ENCODE data around the gene RAB5IF.

Gene RAB5IF

DNA sequence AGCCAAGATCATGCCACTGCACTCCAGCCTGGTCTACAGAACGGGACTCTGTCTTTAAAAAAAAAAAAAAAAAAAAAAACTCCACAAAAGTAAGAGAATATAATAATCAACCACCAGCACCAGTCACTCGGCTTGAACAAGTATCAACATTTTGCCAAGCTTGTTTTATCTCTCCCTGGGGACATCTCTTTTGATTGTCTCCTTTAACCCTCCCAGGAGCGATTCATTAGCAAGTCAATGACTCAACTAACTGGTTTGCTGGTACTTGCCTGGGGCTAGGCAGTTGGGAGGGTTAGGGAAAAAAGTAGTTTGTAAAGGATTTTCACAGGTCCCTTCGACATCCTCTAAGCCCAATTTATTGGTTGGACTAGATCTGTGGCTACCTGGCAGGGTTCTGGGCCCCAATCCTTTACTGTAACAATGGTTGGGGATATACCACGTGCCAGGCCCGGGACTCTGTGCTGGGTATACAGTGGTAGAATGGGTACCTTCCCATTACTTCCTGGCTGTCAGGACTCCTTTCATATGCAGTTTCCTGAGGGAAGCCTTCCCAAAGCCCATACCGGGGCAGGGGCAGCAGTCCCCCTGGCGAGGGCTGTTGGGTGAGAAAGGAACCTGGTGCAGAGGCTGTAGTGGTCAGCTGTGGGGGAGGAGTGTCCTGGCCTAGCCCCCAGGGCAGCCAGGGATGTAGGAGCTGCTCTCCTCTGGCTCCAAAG is 20.0 kb upstream of the RAB5IF start:
- Histone ChIP-seq H3K27ac (ENCODE audit: low read depth, low read length, severe bottlenecking) (no peak overlapping the region), H3K9me3 (ENCODE audit: control insufficient read depth, low read length) (no peaks in the 10 kb centered on the region), H3K4me3 (ENCODE audit: extremely low read depth, insufficient read depth, low read length, poor library complexity, severe bottlenecking) (no peak overlapping the region), H3K36me3 (ENCODE audit: control insufficient read depth, insufficient read depth, low read length) (peaks cover 59% of the 10 kb centered on the region), H3K4me1 (ENCODE audit: control insufficient read depth, insufficient read depth, low read length, poor library complexity, severe bottlenecking) (peaks cover 8% of the 10 kb centered on the region)
- WGBS, 2 experiments (ENCODE audit: insufficient coverage in 2 of 2) = 62% methylated on average over 5 of the region's 8 CpGs; no CpG with 5 or more reads in 1 of the 2 experiments

DNA sequence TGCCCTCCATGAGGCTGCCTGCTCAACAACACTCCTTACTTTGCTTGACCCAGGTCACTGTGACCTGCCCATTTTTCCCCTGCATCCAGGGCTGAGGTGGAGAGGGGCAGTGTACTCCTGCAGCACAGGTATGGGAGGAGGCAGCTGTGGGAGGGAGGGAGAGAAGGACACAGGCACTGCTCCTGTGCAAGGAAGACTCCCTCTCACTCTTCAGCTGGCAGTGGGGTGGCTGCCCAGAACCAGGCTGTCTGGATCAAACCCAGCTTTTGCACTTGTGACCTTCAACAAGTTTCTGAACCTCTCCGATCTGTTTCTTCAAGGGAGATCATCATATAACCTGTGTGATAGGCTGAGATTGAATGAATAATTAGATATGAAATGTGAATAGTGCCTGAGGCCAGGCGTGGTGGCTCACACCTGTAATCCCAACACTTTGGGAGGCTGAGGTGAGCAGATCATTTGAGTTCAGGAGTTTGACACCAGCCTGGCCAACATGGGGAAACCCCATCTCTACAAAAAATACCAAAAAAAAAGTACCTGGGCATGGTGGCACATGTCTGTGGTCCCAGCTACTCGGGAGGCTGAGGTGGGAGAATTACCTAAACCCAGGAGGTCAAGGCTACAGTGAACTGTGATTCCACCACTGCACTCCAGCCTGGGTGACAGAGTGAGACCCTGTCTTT is 18.1 kb upstream of the RAB5IF start:
- no peak overlapping the region for H3K27ac ChIP-seq (ENCODE audit: low read depth, low read length, severe bottlenecking)
- H3K36me3 ChIP-seq (ENCODE audit: control insufficient read depth, insufficient read depth, low read length) = peaks cover 56% of the 10 kb centered on the region
- WGBS, 2 experiments (ENCODE audit: insufficient coverage in 2 of 2) = 100% methylated on average over 2 of the region's 3 CpGs

DNA sequence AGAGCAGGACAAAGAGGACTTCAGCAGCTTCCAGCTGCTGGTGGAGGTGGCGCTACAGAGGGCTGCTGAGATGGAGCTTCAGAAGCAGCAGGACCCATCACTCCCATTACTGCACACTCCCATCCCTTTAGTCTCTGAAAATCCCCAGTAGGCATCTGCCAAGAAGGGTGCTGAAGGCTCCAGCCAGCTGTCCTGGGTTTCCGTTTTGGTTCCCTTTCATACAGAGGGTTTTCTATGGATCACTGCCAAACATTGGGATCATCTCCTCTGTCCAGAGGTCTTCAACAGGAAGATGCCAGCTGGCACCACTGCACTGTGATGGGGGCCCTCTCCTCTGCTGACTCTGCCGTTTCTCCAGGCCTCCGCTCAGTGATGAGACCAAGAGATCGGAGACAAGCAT is 14.3 kb upstream of the RAB5IF start:
- 92 to 97% methylated on average over 4 to 5 of the region's 5 CpGs for WGBS, 2 experiments (ENCODE audit: insufficient coverage in 2 of 2)
- Histone ChIP-seq H3K4me1 (ENCODE audit: control insufficient read depth, insufficient read depth, low read length, poor library complexity, severe bottlenecking) (peaks cover 4% of the 10 kb centered on the region), H3K27ac (ENCODE audit: low read depth, low read length, severe bottlenecking) (no peak overlapping the region), H3K9me3 (ENCODE audit: control insufficient read depth, low read length) (no peaks in the 10 kb centered on the region), H3K36me3 (ENCODE audit: control insufficient read depth, insufficient read depth, low read length) (peaks cover 64% of the 10 kb centered on the region), H3K4me3 (ENCODE audit: extremely low read depth, insufficient read depth, low read length, poor library complexity, severe bottlenecking) (no peak overlapping the region)

More for the DNA sequence above, 18.1 kb upstream of the RAB5IF start:
- Histone ChIP-seq H3K9me3 (ENCODE audit: control insufficient read depth, low read length) (no peaks in the 10 kb centered on the region), H3K4me1 (ENCODE audit: control insufficient read depth, insufficient read depth, low read length, poor library complexity, severe bottlenecking) (peaks cover 12% of the 10 kb centered on the region), H3K4me3 (ENCODE audit: extremely low read depth, insufficient read depth, low read length, poor library complexity, severe bottlenecking) (no peak overlapping the region)

DNA sequence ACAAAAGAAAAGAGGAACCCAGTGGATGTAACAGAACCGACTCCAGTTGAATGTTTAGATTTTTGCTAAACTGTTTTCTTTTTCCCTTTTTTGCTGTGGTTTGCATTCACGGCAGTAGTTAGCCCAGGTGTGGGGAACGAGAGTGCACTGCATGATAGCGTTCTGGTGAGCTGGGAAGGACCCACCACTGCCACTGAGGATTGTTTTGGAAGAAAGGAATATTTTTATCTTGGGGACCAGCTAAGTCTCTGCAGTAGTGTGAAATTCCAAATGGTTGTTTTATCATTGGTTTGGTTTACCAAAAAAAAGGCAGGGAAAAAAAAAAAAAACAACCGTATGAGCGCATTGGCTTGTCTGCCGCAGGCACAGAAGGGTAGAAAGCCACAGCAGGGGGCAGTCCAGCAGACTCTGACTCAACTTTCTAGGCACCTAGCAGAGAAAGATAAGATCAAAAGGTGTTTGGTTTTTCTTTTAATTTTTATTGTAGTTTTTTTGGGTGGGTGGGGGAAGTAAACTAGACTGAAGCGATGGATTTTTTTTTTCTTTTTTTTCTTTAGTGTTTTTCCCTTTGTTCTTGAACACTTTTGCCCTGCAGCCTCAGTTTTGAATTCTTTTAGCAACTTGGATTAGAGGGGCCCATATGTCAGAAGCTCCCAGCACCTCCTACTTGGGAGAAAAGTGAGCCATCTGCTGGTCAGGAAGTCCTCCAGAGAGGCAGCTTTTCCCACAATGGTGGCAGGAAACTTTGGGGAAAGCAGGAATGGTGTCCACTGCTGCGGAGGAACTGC is 13.5 kb upstream of the RAB5IF start:
- H3K36me3 ChIP-seq (ENCODE audit: control insufficient read depth, insufficient read depth, low read length) = peaks cover 63% of the 10 kb centered on the region

DNA sequence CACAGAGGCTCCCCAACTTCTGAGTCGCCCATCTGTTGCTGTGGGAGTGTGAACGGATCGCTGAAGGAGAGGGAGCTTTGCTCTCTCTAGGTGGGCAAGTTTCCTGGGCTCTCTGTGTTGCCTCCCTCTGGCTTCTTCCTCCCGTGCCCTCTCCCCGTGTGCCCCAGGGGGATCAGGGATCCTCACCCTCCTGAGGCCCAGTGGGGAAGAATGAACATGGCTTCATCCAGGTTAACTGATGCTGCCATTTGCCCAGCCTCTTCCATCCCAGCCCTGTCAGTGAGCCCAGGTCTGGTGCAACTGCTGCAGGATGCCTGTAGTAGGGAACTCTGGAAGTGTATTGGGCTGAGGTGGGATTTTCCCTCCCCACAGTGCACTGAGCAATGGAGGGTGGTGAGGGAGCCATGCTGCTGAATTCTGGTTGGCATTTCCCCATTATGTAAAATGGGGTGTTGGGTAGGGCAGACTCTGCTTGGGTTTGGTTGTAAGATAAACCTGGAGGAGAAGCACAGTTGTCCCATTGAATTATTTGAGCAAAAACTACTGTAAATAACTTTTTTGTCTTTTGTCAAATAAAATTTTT is 12.1 kb upstream of the RAB5IF start:
- peaks cover 54% of the 10 kb centered on the region for H3K36me3 ChIP-seq (ENCODE audit: control insufficient read depth, insufficient read depth, low read length)
- peaks cover 4% of the 10 kb centered on the region for H3K4me1 ChIP-seq (ENCODE audit: control insufficient read depth, insufficient read depth, low read length, poor library complexity, severe bottlenecking)
- H3K4me3 ChIP-seq (ENCODE audit: extremely low read depth, insufficient read depth, low read length, poor library complexity, severe bottlenecking) = no peak overlapping the region
- H3K27ac ChIP-seq (ENCODE audit: low read depth, low read length, severe bottlenecking) = no peak overlapping the region
- H3K9me3 ChIP-seq (ENCODE audit: control insufficient read depth, low read length) = no peaks in the 10 kb centered on the region
- WGBS, 2 experiments (ENCODE audit: insufficient coverage in 2 of 2) = 96 to 97% methylated on average over 2 to 4 of the region's 5 CpGs

More for the DNA sequence above, 13.5 kb upstream of the RAB5IF start:
- no peak overlapping the region for H3K27ac ChIP-seq (ENCODE audit: low read depth, low read length, severe bottlenecking)
- H3K4me3 ChIP-seq (ENCODE audit: extremely low read depth, insufficient read depth, low read length, poor library complexity, severe bottlenecking) = no peak overlapping the region
- WGBS, 2 experiments (ENCODE audit: insufficient coverage in 2 of 2) = 74 to 76% methylated on average over 4 to 9 of the region's 9 CpGs
- peaks cover 4% of the 10 kb centered on the region for H3K4me1 ChIP-seq (ENCODE audit: control insufficient read depth, insufficient read depth, low read length, poor library complexity, severe bottlenecking)
- H3K9me3 ChIP-seq (ENCODE audit: control insufficient read depth, low read length) = no peaks in the 10 kb centered on the region

DNA sequence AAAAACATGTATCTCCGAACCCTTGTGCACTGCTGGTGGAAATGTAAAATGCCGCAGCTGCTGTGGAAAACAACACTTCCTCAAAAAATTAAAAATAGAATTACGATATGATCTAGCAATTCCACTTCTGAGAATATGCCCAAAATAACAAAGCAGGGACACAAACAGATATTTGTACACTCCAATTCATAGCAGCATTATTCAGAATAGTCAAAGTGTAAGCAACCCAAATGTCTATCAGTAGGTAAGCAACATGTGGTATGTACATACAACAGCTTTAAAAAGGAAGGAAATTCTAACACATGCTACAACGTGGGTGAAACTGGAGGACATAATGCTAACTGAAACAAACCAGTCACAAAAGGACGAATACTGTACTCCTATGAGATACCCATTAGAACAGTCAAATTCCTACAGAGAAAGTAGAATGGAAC is 5.7 kb upstream of the RAB5IF start:
- Histone ChIP-seq H3K36me3 (ENCODE audit: control insufficient read depth, insufficient read depth, low read length) (no peaks in the 10 kb centered on the region), H3K9me3 (ENCODE audit: control insufficient read depth, low read length) (no peaks in the 10 kb centered on the region), H3K4me1 (ENCODE audit: control insufficient read depth, insufficient read depth, low read length, poor library complexity, severe bottlenecking) (peaks cover under 1% of the 10 kb centered on the region), H3K4me3 (ENCODE audit: extremely low read depth, insufficient read depth, low read length, poor library complexity, severe bottlenecking) (no peak overlapping the region), H3K27ac (ENCODE audit: low read depth, low read length, severe bottlenecking) (no peak overlapping the region)
- 83 to 93% methylated on average over 1 to 4 of the region's 5 CpGs for WGBS, 2 experiments (ENCODE audit: insufficient coverage in 2 of 2)

DNA sequence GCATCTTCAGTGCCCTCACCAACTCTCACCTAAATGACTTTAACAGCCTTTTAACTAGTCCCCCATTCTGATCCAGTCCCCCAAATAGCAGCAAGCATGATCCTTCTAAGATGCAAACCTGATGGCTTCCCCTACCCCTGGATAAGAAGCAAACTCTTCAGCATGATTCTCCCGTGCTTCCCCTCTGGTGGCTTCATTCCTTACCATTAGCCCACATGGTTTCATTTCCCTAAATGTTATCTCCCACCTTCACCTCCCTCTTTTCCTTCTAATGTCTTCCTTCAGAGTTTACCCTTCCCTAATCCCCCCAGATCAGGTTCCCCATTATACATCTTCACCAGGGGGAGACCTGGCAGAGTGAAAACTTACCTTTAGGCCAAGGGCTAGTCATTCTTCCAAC is 4.0 kb upstream of the RAB5IF start:
- Histone ChIP-seq H3K36me3 (ENCODE audit: control insufficient read depth, insufficient read depth, low read length) (no peaks in the 10 kb centered on the region), H3K4me3 (ENCODE audit: extremely low read depth, insufficient read depth, low read length, poor library complexity, severe bottlenecking) (no peak overlapping the region)
- 59 to 75% methylated on average over 1 of the region's 1 CpG for WGBS, 2 experiments (ENCODE audit: insufficient coverage in 2 of 2)

DNA sequence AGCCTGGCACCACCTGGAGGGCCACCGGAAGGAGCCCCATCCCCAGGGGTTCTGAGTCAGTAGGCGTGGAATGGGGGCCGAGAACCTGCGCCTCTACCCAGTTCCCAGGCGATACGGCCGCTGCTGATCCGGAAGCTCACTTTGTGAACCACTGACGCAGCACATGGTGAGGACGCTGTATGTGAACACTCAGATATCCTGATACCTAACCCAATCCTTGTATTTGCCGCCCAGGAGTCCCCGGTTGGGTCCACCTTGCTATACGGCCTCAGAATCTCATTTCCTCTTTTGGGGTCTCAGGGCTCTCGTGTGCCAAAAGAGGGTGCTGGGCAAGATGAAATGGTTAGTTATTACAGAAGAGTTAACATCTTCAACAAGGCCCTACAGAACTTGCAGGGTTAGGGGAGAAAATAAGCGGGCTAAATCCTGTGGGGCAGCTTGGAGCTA is 604 bp upstream of the RAB5IF start:
- Histone ChIP-seq H3K36me3 (ENCODE audit: control insufficient read depth, insufficient read depth, low read length) (peaks cover 25% of the 10 kb centered on the region), H3K4me1 (ENCODE audit: control insufficient read depth, insufficient read depth, low read length, poor library complexity, severe bottlenecking) (peaks cover 8% of the 10 kb centered on the region), H3K27ac (ENCODE audit: low read depth, low read length, severe bottlenecking) (peak overlapping the region; percentile 8), H3K9me3 (ENCODE audit: control insufficient read depth, low read length) (no peaks in the 10 kb centered on the region), H3K4me3 (ENCODE audit: extremely low read depth, insufficient read depth, low read length, poor library complexity, severe bottlenecking) (peak overlapping the region; percentile 95)
- 86 to 87% methylated on average over 11 to 14 of the region's 15 CpGs for WGBS, 2 experiments (ENCODE audit: insufficient coverage in 2 of 2)

More for the DNA sequence above, 4.0 kb upstream of the RAB5IF start:
- Histone ChIP-seq H3K27ac (ENCODE audit: low read depth, low read length, severe bottlenecking) (no peak overlapping the region), H3K9me3 (ENCODE audit: control insufficient read depth, low read length) (no peaks in the 10 kb centered on the region), H3K4me1 (ENCODE audit: control insufficient read depth, insufficient read depth, low read length, poor library complexity, severe bottlenecking) (peaks cover 3% of the 10 kb centered on the region)

DNA sequence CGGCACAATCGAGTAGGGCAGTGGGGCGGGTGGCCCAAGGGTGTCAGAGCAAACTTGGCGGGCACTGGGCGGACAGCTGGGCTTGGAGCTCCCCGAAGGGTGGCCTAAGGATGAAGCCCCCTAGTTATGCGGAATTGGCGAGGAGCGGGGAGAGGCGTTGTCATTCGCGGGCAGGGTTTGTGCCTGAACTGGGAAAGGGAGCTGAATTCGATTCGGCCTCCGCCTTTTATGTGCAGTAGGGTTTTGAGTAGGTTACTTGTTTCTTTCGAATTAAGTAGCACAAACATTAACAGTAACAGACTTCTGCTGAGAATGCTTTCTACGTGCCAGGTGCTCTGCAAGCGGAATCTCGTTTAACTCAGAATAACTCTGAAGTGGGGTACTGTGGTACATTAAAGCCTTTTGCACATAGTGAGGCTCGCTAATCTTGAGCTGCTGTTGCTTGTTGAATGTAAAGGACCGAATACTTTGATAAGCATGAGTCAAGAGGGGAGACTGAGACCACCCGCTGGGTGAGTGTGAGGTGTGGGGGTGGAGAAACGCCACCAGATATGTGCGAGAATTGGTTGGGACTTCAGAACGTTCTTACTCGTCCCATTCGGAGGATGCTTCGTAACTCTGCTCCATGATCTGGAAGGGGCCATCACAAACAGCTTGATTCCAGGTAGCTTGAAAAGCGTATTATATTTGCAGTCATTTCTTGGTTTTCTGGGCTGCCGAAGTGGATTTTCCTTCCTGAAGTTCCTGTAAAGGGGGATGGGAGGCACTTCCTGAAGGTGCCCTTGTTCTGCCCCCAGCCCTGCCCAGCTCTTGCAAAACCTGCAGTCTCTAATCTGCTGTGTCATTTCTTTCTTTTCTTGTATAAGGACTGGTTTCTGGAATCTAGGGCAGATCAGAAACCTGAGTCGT is 833 bp downstream of the RAB5IF start:
- Histone ChIP-seq H3K9me3 (ENCODE audit: control insufficient read depth, low read length) (no peaks in the 10 kb centered on the region), H3K27ac (ENCODE audit: low read depth, low read length, severe bottlenecking) (peak overlapping the region; percentile 76), H3K4me3 (ENCODE audit: extremely low read depth, insufficient read depth, low read length, poor library complexity, severe bottlenecking) (peak overlapping the region; percentile 95), H3K4me1 (ENCODE audit: control insufficient read depth, insufficient read depth, low read length, poor library complexity, severe bottlenecking) (peaks cover 8% of the 10 kb centered on the region), H3K36me3 (ENCODE audit: control insufficient read depth, insufficient read depth, low read length) (peaks cover 40% of the 10 kb centered on the region)
- 3% methylated on average over 24 to 30 of the region's 31 CpGs for WGBS, 2 experiments (ENCODE audit: insufficient coverage in 2 of 2)
